Stimulated activated CD4-positive, alpha-beta T cell treated with anti-CD3 and anti-CD28 coated beads, Interleukin-15, amount 100 ng/mL, for 1 hour (primary cell): ENCODE measurements around the gene IFT52.
"Not testable (repeated sequence)": the region's sequence is repeated elsewhere in the genome, so short reads cannot be mapped to it uniquely, and the experiment has no call there.

Source experiments
- DNase-seq, 2 donors: peaks; one replicate each; pipeline ENCODE4 v3.0.0-alpha.2; 2020; ENCODE audit warnings: low read depth in 1 of 2, low spot score in 1 of 2

Gene IFT52

GRCh38 chr20:43650997-43651525 is 60.3 kb downstream of the IFT52 start:
- no peak for DNase-seq

GRCh38 chr20:43651650-43652184 is 61.0 kb downstream of the IFT52 start:
- not testable (repeated sequence) for DNase-seq

GRCh38 chr20:43653966-43654365 is 63.2 kb downstream of the IFT52 start:
- DNase-seq: no peak

- DNase-seq: not testable (repeated sequence)
Measured at GRCh38 chr20:43655176-43655575, 64.4 kb downstream of the IFT52 start.

GRCh38 chr20:43655937-43656336 is 65.2 kb downstream of the IFT52 start:
- DNase-seq: no peak

GRCh38 chr20:43658069-43658722 is 67.5 kb downstream of the IFT52 start:
- no peak for DNase-seq

GRCh38 chr20:43658723-43659419 is 68.1 kb downstream of the IFT52 start:
- DNase-seq: no peak

GRCh38 chr20:43662943-43663655 is 72.4 kb downstream of the IFT52 start:
- no peak for DNase-seq

GRCh38 chr20:43665466-43666176 is 74.9 kb downstream of the IFT52 start:
- no peak for DNase-seq

GRCh38 chr20:43666376-43667328 is 75.9 kb downstream of the IFT52 start, which contains the start of gene MYBL2:
MYBL2 (plus strand) TSS chr20:43667114; CDS start chr20:43667284, 170 bp downstream.
- DNase-seq: peak; percentile 53 to 55

- no peak for DNase-seq
Measured at GRCh38 chr20:43667341-43668132, 76.8 kb downstream of the IFT52 start.

- DNase-seq: no peak
Measured at GRCh38 chr20:43669332-43669731, 78.6 kb downstream of the IFT52 start.

GRCh38 chr20:43670423-43670822 is 79.7 kb downstream of the IFT52 start:
- DNase-seq: no peak

- no peak for DNase-seq
Measured at GRCh38 chr20:43676368-43676767, 85.6 kb downstream of the IFT52 start.

- no peak for DNase-seq
Measured at GRCh38 chr20:43680981-43681380, 90.2 kb downstream of the IFT52 start.

GRCh38 chr20:43681468-43681942 is 90.8 kb downstream of the IFT52 start:
- no peak for DNase-seq

GRCh38 chr20:43681991-43682410 is 91.3 kb downstream of the IFT52 start:
- no peak for DNase-seq

- DNase-seq: no peak
Measured at GRCh38 chr20:43682446-43682845, 91.7 kb downstream of the IFT52 start.

GRCh38 chr20:43686820-43687219 is 96.1 kb downstream of the IFT52 start:
- DNase-seq: no peak
